ENCODE measurements around the gene OR10C1. TPM values are rescaled to one million over a fixed set of nuclear protein-coding genes. Genes with fewer than 3 reads are reported as not detected.

The OR10C1 gene
- total RNA-seq: not detected

GRCh38 chr6:29439006-29439405, at the start of gene OR10C1:
TSS of gene OR10C1 (plus strand) at chr6:29439306. CDS start at chr6:29440016, 710 bp downstream.
- no peaks in the 10 kb centered on the region for H3K4me1 ChIP-seq (ENCODE audit: control insufficient read depth in 1 of 2, low read depth in 2 of 2)
- no peak for TF ChIP-seq CTCF (IDR thresholded peaks at IDR 0.05)
- no peaks in the 10 kb centered on the region for H3K27me3 ChIP-seq (replicated peaks; ENCODE audit: insufficient read depth)
- H3K9me3 ChIP-seq: no peaks in the 10 kb centered on the region
- DNase-seq (ENCODE audit: low spot score): no peak
- no peak for ATAC-seq (ENCODE audit: insufficient number of reproducible peaks, low FRiP score, low read depth)
- no peak within 1 kb of the TSS for H3K27ac ChIP-seq
- H3K4me3 ChIP-seq: no peak within 1 kb of the TSS
- H3K36me3 ChIP-seq: no peaks in the 10 kb centered on the region

GRCh38 chr6:29395331-29395730, 43.8 kb upstream of the OR10C1 start, which contains the start of gene OR12D2:
TSS of gene OR12D2 (plus strand) at chr6:29395631. CDS start at chr6:29396700, 1,069 bp downstream.
- H3K4me3 ChIP-seq: no peak within 1 kb of the TSS
- no peaks in the 10 kb centered on the region for H3K36me3 ChIP-seq
- no peak for TF ChIP-seq CTCF (IDR thresholded peaks at IDR 0.05)
- H3K27me3 ChIP-seq (replicated peaks; ENCODE audit: insufficient read depth): no peaks in the 10 kb centered on the region
- no peaks in the 10 kb centered on the region for H3K9me3 ChIP-seq
- H3K27ac ChIP-seq: no peak within 1 kb of the TSS
- DNase-seq (ENCODE audit: low spot score): no peak
- no peak for ATAC-seq (ENCODE audit: insufficient number of reproducible peaks, low FRiP score, low read depth)
- H3K4me1 ChIP-seq (ENCODE audit: control insufficient read depth in 1 of 2, low read depth in 2 of 2): no peaks in the 10 kb centered on the region

- Histone ChIP-seq H3K9me3 (no peaks in the 10 kb centered on the region), H3K27ac (no peak overlapping the region), H3K27me3 (replicated peaks; ENCODE audit: insufficient read depth) (no peaks in the 10 kb centered on the region), H3K4me1 (ENCODE audit: control insufficient read depth in 1 of 2, low read depth in 2 of 2) (no peaks in the 10 kb centered on the region), H3K4me3 (no peak overlapping the region), H3K36me3 (no peaks in the 10 kb centered on the region)
- ATAC-seq (ENCODE audit: insufficient number of reproducible peaks, low FRiP score, low read depth) (no peak), DNase-seq (ENCODE audit: low spot score) (no peak)
- TF ChIP-seq CTCF (IDR thresholded peaks at IDR 0.05): no peak
Observed at GRCh38 chr6:29399525-29399924, 39.6 kb upstream of the OR10C1 start.

- Histone ChIP-seq H3K4me3 (no peak overlapping the region), H3K4me1 (ENCODE audit: control insufficient read depth in 1 of 2, low read depth in 2 of 2) (no peaks in the 10 kb centered on the region), H3K27me3 (replicated peaks; ENCODE audit: insufficient read depth) (no peaks in the 10 kb centered on the region), H3K36me3 (no peaks in the 10 kb centered on the region), H3K27ac (no peak overlapping the region), H3K9me3 (no peaks in the 10 kb centered on the region)
- no peak for TF ChIP-seq CTCF (IDR thresholded peaks at IDR 0.05)
- DNase-seq (ENCODE audit: low spot score): no peak
- ATAC-seq (ENCODE audit: insufficient number of reproducible peaks, low FRiP score, low read depth): no peak
Observed at GRCh38 chr6:29403801-29404200, 35.3 kb upstream of the OR10C1 start.

- DNase-seq (ENCODE audit: low spot score) (no peak), ATAC-seq (ENCODE audit: insufficient number of reproducible peaks, low FRiP score, low read depth) (no peak)
- no peaks in the 10 kb centered on the region for H3K4me1 ChIP-seq (ENCODE audit: control insufficient read depth in 1 of 2, low read depth in 2 of 2)
- H3K9me3 ChIP-seq: no peaks in the 10 kb centered on the region
- TF ChIP-seq CTCF (IDR thresholded peaks at IDR 0.05): no peak
- H3K36me3 ChIP-seq: no peaks in the 10 kb centered on the region
- no peaks in the 10 kb centered on the region for H3K27me3 ChIP-seq (replicated peaks; ENCODE audit: insufficient read depth)
- H3K4me3 ChIP-seq: no peak within 1 kb of the TSS
- H3K27ac ChIP-seq: no peak within 1 kb of the TSS
Observed at GRCh38 chr6:29414588-29414987, 24.5 kb upstream of the OR10C1 start, which contains the start of gene OR12D1. TSS of gene OR12D1 (plus strand) at chr6:29414928.

Data from thoracic aorta (tissue), 2 donors.